GM19455 (cell line): ENCODE data around the gene CES3.
A peak's percentile ranks its signal among the peaks of the same experiment; 100 is the strongest.

Source experiments
- ATAC-seq: cut with Tn5 transposase; IDR thresholded peaks from one replicate; pipeline ENCODE4 v1.9.1; 2021; ENCODE audit not compliant: unreplicated experiment

The CES3 gene

DNA sequence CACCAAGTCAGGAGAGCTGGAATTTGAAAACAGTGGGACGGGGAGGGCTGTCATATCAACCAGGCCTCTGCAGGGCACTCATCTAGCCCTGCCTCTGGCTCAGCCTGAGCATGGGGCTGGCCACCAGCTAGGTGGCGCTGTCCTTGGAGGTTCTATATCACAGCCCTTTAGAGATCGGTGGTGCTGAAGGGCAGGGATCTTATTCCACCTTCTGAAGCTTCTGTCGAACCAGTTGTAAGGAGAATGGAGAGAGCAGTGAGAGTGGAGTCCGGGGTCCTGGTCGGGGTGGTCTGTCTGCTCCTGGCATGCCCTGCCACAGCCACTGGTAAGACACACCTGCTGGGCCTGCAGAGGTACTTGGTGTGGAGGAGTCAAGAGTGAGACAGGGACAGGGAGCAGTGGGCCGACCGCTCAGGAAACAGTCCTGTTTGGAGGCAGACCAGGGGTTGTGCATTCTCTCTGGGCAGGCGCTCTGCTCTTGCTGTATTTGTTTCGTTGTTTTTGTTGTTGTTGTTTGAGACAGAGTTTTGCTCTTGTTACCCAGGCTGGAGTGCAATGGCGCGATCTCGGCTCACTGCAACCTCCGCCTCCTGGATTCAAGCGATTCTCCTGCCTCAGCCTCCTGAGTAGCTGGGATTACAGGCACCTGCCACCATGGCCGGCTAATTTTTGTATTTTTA, at the start of gene CES3:
Gene CES3 (plus strand): TSS at position 202 of the 680 bp plus-strand sequence. CDS start 42 bp downstream, at position 244.
- peak; percentile 63 for ATAC-seq

- ATAC-seq = no peak
These were observed 49.3 kb upstream of the CES3 start for GRCh38 chr16:66911801-66912200.

DNA sequence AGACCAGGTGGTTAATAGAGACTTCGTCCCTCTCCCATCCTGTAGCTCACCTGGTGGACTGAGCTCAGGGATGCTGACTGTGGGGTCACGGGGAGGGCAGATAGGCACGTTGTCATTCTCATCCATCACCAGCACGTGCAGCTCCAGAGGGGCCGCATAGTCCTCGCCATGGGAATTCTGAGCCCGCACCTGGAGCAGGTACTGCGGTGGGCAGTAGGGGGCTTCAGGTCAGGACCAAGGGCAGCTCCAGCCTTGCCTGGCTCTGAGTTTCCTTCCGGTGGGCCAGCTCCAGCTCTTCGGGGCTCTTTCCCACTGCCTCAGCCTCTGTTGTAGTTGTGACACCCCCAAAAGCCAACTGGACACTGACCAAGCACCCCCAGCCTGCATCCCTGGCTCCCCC, 48.0 kb upstream of the CES3 start:
- no peak for ATAC-seq

DNA sequence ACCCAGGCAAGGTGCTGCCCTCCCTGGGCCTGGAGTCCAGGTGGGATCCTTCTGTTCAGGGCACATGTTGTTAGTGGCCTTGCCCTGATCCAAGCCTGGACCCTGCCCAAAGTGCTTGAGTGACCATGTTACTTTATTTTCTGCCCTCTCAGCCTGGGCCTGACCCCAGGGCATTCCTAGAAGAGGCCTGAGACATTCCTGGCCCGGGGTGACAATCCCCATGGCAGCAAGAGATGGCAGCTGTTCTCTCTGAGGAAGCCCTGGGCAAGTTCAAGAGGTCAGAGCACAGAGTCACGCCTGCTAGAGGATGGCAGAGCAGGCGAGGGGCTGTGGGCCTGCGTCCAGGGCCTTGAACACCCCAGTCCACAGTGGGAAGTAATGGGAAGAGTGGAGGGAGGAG, 47.4 kb upstream of the CES3 start:
- ATAC-seq = no peak

GRCh38 chr16:66914541-66914940, 46.5 kb upstream of the CES3 start:
- no peak for ATAC-seq

GRCh38 chr16:66915041-66915440, 46.0 kb upstream of the CES3 start:
- ATAC-seq = no peak

DNA sequence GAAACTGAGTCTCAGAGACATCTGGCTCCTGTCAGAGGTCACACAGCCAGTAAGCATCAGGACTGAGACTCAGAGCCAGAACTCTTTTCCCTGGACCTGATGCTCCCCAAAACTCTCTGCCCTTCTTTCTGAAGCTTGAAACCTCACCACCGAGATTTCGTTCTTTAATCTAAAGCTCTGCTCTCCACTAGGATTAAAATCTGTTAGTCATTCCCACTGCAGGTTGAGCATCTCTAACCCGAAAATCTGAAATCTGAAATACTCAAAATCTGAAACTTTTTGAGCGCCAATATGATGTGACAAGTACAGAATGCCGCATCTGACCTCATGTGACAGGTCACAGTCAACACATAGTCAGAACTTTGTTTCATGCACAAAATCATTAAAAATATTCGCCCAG, 44.5 kb upstream of the CES3 start:
- ATAC-seq = no peak

DNA sequence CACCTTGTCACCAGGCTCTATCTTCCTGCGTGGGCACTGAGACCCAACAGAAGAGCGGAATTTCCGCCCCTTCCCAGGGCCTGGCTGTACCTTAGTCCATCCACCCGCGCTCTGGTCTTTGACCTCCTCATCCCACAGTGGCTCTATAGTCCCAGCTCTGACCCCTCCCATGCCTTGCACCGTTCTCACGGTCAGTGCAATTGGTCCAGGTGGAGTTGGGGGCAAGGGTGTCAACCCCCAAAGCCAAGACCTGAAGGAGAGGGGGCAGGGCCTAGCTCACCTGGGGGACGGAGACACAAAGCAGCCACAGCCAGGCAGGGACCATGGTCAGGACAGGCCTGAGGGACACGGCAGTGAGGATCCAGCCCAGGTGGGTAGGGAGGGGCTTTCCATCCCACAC, 43.3 kb upstream of the CES3 start:
- ATAC-seq = no peak

DNA sequence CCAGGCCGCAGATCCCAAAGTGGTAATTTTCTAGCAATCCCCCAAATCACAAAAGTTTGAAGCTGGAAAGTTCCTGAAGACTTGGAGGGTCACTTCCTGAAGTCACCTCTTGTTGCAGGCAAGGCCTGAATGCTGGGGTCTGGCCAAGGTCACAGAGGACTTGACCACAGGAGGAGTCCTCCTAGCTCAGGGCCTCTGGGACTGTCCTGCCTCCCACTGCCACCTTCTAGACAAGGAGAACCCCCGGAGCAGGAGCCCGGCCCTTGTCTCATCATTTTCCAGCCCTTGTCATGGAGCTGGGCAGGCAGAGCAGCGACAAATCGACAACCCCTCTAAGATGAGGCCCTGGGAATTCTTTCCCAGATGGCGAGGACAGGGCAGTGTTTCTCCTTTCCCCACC, 42.7 kb upstream of the CES3 start:
- no peak for ATAC-seq

- ATAC-seq = no peak
These were observed 42.1 kb upstream of the CES3 start, which contains the start of gene CDH16 for GRCh38 chr16:66918803-66919568. Gene CDH16 (minus strand): TSS chr16:66918885. CDS start chr16:66918065, 820 bp downstream.

GRCh38 chr16:66919569-66920298, 41.3 kb upstream of the CES3 start:
- no peak for ATAC-seq

- ATAC-seq = no peak
These were observed 40.8 kb upstream of the CES3 start for GRCh38 chr16:66920299-66920590.

DNA sequence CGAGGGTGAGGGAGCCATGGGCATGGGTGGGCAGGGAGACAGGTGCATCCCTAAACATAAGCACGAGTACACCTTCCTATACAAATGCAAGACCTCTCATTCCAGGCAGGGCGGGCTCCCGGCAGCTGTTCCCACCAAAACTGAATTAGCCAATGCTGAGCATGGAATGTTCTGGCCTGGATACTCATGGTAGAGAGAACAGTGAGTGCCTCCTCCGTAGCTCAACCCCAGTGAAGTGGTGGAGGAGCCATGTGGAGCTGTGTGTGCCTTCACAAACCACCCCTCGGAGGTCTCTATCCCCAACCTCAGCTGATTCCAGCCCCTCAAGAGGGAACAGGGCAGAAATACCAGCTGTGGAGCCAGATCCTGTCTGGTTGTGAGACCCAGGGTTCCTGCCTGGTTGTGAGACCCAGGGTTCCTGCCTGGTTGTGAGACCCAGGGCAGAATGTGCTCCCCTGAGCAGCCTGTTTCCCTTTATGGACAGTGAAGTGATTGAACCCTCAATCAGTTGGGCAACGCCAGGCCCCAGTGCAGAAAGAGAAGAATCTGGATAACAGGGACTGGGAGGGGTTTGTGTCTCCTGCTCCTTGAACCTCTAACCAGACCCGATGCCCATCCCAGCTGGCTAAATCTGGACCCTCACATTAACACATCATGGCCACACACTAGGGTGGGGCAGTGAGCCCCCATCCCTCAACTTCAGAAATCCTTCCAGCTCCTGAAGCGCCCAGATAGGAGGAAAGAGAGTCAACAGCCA, 40.0 kb upstream of the CES3 start:
- ATAC-seq = no peak

DNA sequence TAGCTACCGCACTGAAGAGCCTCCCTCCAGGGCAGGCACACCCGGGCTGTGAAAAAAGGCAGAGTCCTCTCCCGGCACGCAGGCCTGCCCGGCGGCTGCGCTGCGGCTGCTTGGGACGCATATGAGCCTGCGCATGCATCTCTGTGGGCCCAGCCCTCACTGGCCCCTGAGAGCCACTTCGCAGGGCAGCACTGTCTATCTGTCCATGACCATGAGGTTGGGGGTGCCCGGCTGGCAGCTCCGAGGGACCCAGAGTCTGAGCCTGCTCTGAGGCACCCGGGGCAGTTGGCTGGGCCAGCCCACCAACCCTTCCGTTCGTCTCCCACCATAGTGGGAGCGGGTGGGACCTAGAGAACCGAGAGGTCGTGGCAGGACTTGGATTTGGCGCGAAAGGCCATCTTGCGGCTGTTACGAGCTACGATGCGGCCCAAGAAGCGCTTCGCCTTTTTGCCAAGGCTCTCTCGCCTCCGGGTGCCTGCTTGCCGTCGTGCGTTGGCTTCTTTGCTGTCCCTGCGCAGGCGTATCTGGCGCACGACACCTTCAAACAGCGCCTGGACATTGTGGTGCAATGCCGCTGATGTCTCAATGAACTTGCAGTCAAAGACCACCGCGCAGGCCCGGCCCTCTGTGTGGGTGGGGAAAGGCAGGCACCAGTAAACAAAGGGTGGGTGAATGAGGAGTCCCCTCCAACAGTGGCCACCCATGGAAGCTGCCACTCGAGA, 39.2 kb upstream of the CES3 start:
- ATAC-seq = no peak

DNA sequence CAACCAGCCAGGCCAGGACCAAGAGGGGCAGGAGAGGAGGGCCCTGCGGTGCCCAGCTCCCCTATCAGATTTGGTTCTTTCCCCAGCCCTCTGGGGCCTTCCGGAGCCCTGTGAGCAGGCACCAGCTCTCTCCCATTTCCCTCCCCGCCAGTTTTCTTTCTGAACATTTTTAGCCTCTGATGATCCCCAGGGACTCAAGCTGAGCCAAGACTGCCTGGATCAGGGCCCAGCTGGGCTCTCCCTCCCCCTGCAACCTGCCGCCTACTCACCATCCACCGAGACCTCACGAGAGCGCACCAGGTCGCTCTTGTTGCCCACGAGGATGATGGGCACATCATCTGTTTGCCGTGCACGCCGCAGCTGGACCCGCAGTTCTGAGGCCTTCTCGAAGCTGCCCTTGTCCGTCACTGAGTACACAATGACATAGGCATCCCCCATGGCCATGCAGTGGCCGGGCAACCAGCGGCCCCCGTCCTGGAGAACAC, 37.8 kb upstream of the CES3 start:
- no peak for ATAC-seq

GRCh38 chr16:66923866-66924265, 37.2 kb upstream of the CES3 start:
- no peak for ATAC-seq

DNA sequence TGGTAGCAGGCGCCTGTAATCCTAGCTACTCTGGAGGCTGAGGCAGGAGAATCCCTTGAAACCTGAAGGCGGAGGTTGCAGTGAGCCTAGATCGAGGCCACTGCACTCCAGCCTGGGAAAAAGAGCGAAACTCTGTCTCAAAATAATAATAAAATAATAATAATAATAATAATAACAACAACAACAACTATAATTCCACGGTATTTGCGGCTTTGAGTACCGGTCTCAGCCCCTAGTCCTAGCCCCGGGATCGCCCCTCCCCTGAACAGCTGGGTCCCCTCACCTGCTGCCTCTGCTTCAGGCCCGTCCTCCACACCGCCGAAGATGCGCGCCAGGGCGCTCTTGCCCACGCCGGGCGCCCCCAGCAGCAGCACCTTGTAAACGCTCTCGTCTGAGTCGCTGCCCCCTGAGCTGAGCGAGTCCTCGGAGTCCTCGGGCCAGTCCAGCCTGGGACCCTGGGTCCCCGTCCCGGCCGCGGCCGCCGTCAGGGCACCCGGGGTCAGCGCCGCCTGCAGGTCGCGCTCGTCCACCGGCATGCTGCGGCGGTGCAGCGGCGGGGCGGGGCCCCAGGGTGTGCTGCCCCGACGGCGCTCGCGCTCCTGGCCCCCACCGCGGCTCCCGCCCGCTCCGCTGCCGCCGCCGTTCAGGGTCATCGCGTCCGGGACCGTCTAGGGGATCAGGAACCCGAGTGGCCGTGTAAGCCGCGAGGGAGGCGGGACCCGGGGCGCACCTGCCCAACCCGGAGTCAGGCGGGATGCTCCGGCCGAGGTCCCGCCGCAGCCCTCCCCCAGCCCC, 36.3 kb upstream of the CES3 start:
- ATAC-seq = no peak

GRCh38 chr16:66925322-66925840, 35.7 kb upstream of the CES3 start, which contains the start of gene RRAD:
Gene RRAD (minus strand): TSS chr16:66925535. CDS start chr16:66925179, 356 bp downstream.
- no peak for ATAC-seq
